CD4-positive, alpha-beta memory T cell (primary cell): Measurements from ENCODE around the gene FGD3. TPM values are rescaled to one million over a fixed set of nuclear protein-coding genes. Genes with fewer than 3 reads are reported as not detected.

ENCODE experiments used
- CTCF ChIA-PET: fragments of 350-600 bp; sonication (Branson Sonifier 250); formaldehyde crosslinking; loops from one replicate; lab custom pipeline; 2021; ENCODE audit warnings: inconsistent platforms; ENCODE audit not compliant: partially characterized antibody; lab: Charles Lee
- POLR2A ChIA-PET: fragments of 350-600 bp; sonication (Branson Sonifier 250); formaldehyde crosslinking; loops from one replicate; lab custom pipeline; 2021; ENCODE audit not compliant: partially characterized antibody; lab: Charles Lee
- DNase-seq, 5 donors: peaks; one replicate each; pipeline versions ENCODE4 v3.0.0 to v3.0.0-alpha.2; 2020 to 2022; ENCODE audit warnings: mixed read lengths in 1 of 5
- H3K27ac ChIP-seq: one replicate; pipeline ENCODE4 v1.7.0; 2013; ENCODE audit warnings: low read depth, low read length
- H3K27me3 ChIP-seq: 2 replicates; pipeline ENCODE4 v1.7.0; 2013; ENCODE audit warnings: mild to moderate bottlenecking, low read length, moderate library complexity; ENCODE audit not compliant: insufficient read depth
- H3K36me3 ChIP-seq: 2 replicates; pipeline ENCODE4 v1.7.0; 2013; ENCODE audit warnings: mild to moderate bottlenecking, low read length, moderate library complexity; ENCODE audit not compliant: insufficient read depth
- H3K4me1 ChIP-seq: 2 replicates; pipeline ENCODE4 v1.7.0; 2013; ENCODE audit warnings: mild to moderate bottlenecking, low read length, moderate library complexity; ENCODE audit not compliant: insufficient read depth
- H3K4me3 ChIP-seq, 2 donors: one replicate each; pipeline ENCODE4 v1.7.0; 2013; ENCODE audit warnings: low read length in 2 of 2, mild to moderate bottlenecking in 1 of 2
- H3K9me3 ChIP-seq, 2 donors: one replicate each; pipeline ENCODE4 v1.7.0; 2013; ENCODE audit warnings: low read length in 2 of 2, control low read depth in 1 of 2; ENCODE audit not compliant: control insufficient read depth in 1 of 2
- H3K27ac Mint-ChIP-seq, 7 donors: one replicate each; pipeline ENCODE4 v1.8.0; 2020 to 2021; ENCODE audit warnings: mixed read lengths in 7 of 7, mild to moderate bottlenecking in 6 of 7, inconsistent platforms in 3 of 7, moderate library complexity in 3 of 7
- H3K27me3 Mint-ChIP-seq, 2 donors: one replicate each; pipeline ENCODE4 v1.8.0; 2020 to 2021; ENCODE audit warnings: mixed read lengths in 2 of 2
- H3K36me3 Mint-ChIP-seq, 2 donors: one replicate each; pipeline ENCODE4 v1.8.0; 2020 to 2021; ENCODE audit warnings: mixed read lengths in 2 of 2, inconsistent platforms in 1 of 2, mild to moderate bottlenecking in 1 of 2
- H3K4me1 Mint-ChIP-seq, 4 donors: one replicate each; pipeline ENCODE4 v1.8.0; 2020 to 2021; ENCODE audit warnings: mixed read lengths in 4 of 4, mild to moderate bottlenecking in 1 of 4
- H3K4me3 Mint-ChIP-seq, 8 donors: one replicate each; pipeline ENCODE4 v1.8.0; 2020 to 2021; ENCODE audit warnings: mixed read lengths in 8 of 8, mild to moderate bottlenecking in 7 of 8, moderate library complexity in 6 of 8, inconsistent platforms in 3 of 8
- H3K9me3 Mint-ChIP-seq, 8 donors: one replicate each; pipeline ENCODE4 v1.8.0; 2020 to 2021; ENCODE audit warnings: mixed read lengths in 8 of 8, mild to moderate bottlenecking in 5 of 8, inconsistent platforms in 3 of 8, moderate library complexity in 1 of 8
- intact Hi-C: fragments of 100-400 bp; cut with micrococcal nuclease; formaldehyde crosslinking; loops from one replicate; pipeline ENCODE4 v1.15.1; 2023
- polyA plus RNA-seq, 2 donors: library from polyadenylated mRNA; unstranded; fragments of 300-500 nt; fragmentation: Illumina TruSeq; gene quantifications; one replicate each; pipeline ENCODE4 v1.2.3, GENCODE V29; 2021
- total RNA-seq, 2 experiments: library from RNA; stranded (reverse); gene quantifications; one replicate each; pipeline ENCODE4 v1.2.3, GENCODE V29; 2021

Gene FGD3
- total and polyA plus RNA-seq, 4 experiments from 2014 or later = 52.7 to 272 (median 201) TPM

DNA sequence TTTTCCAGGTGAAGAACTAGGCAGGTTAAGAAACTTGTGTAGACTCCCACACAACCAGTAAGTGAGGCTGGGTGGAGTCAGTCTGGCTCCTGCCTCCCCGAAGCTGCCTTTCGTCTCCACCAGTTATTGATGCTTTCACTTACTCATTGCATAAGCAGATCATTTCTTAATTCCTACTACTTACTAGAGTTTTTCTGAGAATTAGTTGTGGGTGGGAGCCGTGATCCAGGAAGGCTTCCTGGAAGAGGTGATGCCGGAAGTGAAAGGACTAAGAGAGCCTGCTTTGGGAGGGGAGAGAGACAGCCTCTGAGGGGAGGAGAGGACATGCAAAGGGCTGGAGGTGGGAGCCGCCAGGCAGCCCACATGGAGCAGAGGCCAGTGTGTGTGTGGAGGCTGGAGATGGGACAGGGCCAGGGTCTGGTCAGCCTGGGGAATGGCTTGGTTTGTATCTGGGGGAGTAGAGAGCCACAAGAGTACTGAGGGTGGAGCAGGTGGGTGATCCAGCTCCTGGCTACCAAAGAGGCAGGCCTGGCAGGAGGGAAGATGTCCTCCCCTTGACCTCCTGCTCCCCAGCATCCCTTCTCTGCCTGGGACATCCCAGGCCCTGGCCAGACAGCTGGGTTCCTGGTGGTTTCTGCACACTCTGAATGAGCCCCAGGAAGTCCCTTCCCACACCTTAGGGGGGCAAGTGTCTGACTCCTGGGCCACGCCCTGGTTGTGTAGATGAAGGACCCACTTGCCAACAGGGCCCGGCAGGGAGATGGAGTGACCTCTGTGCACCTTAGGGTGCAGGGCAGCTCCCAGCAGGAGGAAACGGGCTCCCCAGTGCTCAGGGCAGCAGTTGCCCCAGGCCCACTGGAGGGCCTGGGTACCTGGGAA is 136.5 kb downstream of the FGD3 start:
- H3K27me3 ChIP-seq = no peaks in the 10 kb centered on the region
- H3K4me1 ChIP-seq = peaks cover 31% of the 10 kb centered on the region
- H3K4me1 Mint-ChIP-seq = peaks cover 15 to 46% (median 22%) of the 10 kb centered on the region in 4 donors
- H3K4me3 ChIP-seq = no peak overlapping the region
- ChIA-PET POLR2A (interaction anchor here (1.6 to 3.3 kb wide), 7 partner anchors 11 to 55 kb away, joined by 5 to 18 read pairs (median 11); partner anchors contain the start of gene CARD19), CTCF (interaction anchor here (1.4 kb wide), 1 partner anchor 12 kb away, joined by 4 read pairs; the partner anchor contains the start of gene CARD19)
- H3K27ac Mint-ChIP-seq = peak overlapping the region; percentile 82 to 96 (median 95)
- intact Hi-C loops = no loop called here
- H3K27me3 Mint-ChIP-seq = no peaks in the 10 kb centered on the region
- H3K4me3 Mint-ChIP-seq = peak overlapping the region in 7 of 8 donors; percentile 56 to 81 (median 73)
- H3K9me3 Mint-ChIP-seq = peaks cover 0 to 3% (median 0%) of the 10 kb centered on the region in 8 donors
- no peak for DNase-seq
- H3K36me3 ChIP-seq = peaks cover 55% of the 10 kb centered on the region
- H3K27ac ChIP-seq = peak overlapping the region; percentile 55
- no peaks in the 10 kb centered on the region for H3K9me3 ChIP-seq
- H3K36me3 Mint-ChIP-seq = peaks cover 49 to 55% of the 10 kb centered on the region in 2 donors

DNA sequence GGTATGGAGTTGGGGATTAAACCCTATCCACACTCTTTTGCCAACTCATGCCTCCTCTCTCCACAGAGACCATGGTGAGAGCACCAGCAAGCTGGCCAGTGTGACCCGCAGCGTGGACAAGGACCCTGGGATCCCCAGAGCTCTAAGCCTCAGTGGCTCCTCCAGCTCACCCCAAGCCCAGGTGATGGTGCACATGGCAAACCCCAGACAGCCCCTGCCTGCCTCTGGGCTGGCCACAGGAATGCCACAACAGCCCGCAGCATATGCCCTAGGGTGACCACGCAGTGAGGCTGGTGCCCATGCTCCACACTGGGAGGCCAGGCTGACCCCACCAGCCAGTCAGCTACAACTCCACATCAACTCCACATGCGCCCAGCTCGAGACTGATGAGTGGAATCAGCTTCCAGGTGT is 137.2 kb downstream of the FGD3 start:
- CTCF ChIA-PET = interaction anchor here (1.2 kb wide), 1 partner anchor 8 kb away, joined by 3 read pairs; no protein-coding TSS in a partner anchor
- Histone ChIP-seq H3K4me1 (peaks cover 31% of the 10 kb centered on the region), H3K27ac (peak overlapping the region; percentile 55), H3K9me3 (no peaks in the 10 kb centered on the region), H3K27me3 (no peaks in the 10 kb centered on the region), H3K4me3 (no peak overlapping the region), H3K36me3 (peaks cover 49% of the 10 kb centered on the region)
- peaks cover 17 to 48% (median 26%) of the 10 kb centered on the region in 4 donors for H3K4me1 Mint-ChIP-seq
- H3K4me3 Mint-ChIP-seq = no peak overlapping the region
- POLR2A ChIA-PET = interaction anchor here (0.8 to 2.0 kb wide), 3 partner anchors 11 to 56 kb away, joined by 3 to 11 read pairs (median 7); partner anchors contain the start of gene CARD19
- no peak for DNase-seq
- H3K9me3 Mint-ChIP-seq = peaks cover 0 to 3% (median 0%) of the 10 kb centered on the region in 8 donors
- peaks cover 49 to 57% of the 10 kb centered on the region in 2 donors for H3K36me3 Mint-ChIP-seq
- intact Hi-C loops = no loop called here
- H3K27ac Mint-ChIP-seq = peak overlapping the region in 1 of 7 donors; percentile 7
- no peaks in the 10 kb centered on the region for H3K27me3 Mint-ChIP-seq

DNA sequence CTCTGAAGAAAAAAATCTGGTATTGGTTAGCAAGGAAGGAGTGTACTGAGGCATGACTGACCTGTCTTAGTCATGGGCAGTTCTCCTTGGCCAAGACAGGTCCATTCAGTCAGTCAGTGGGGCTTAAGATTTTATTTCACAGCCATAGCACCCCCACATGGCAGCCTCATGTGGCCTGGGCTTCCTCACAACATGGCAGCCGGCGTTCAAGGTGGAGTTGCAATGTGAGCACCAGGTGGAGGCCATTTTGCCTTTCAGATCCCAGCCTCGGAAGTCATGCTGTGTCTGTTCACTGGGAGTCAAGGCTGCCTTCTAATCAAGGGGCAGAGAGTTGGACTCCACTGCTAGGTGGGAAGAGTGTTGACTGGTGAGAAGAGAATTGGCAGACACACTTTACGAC is 138.4 kb downstream of the FGD3 start:
- H3K4me3 Mint-ChIP-seq = no peak overlapping the region
- Histone ChIP-seq H3K36me3 (peaks cover 37% of the 10 kb centered on the region), H3K27ac (no peak overlapping the region), H3K4me1 (peaks cover 31% of the 10 kb centered on the region), H3K27me3 (no peaks in the 10 kb centered on the region), H3K9me3 (no peaks in the 10 kb centered on the region), H3K4me3 (no peak overlapping the region)
- peak overlapping the region in 2 of 7 donors; percentile 41 to 48 for H3K27ac Mint-ChIP-seq
- peaks cover 0 to 3% (median 0%) of the 10 kb centered on the region in 8 donors for H3K9me3 Mint-ChIP-seq
- ChIA-PET POLR2A (interaction anchor here (1.8 to 2.0 kb wide), 2 partner anchors 10 to 21 kb away, joined by 7 to 11 read pairs; partner anchors contain the start of gene CARD19), CTCF (interaction anchor here (0.9 to 1.2 kb wide), 2 partner anchors 10 to 48 kb away, joined by 3 to 4 read pairs; no protein-coding TSS in a partner anchor)
- peaks cover 19 to 51% (median 34%) of the 10 kb centered on the region in 4 donors for H3K4me1 Mint-ChIP-seq
- H3K27me3 Mint-ChIP-seq = no peaks in the 10 kb centered on the region
- DNase-seq = no peak
- intact Hi-C loops = no loop called here
- peaks cover 41 to 50% of the 10 kb centered on the region in 2 donors for H3K36me3 Mint-ChIP-seq

Other genes starting within 250 kb of the FGD3 start
- gene BICD2, start 182.7 kb upstream of the FGD3 start, total RNA-seq = 10 to 100 TPM; 33.4 to 34.2 TPM
- gene BICD2, start 182.7 kb upstream of the FGD3 start, polyA plus RNA-seq = 10 to 100 TPM in 1 of 2 donors, 1 to 10 TPM in 1; 3.8 to 20.1 TPM
- 10 to 100 TPM; 22.6 to 24.7 TPM for gene ZNF484, start 69.5 kb upstream of the FGD3 start, total RNA-seq
- 1 to 10 TPM; 4.3 to 4.9 TPM for gene ZNF484, start 69.5 kb upstream of the FGD3 start, polyA plus RNA-seq
- 10 to 100 TPM; 58.3 to 63.7 TPM for gene SUSD3, start 111.2 kb downstream of the FGD3 start, total RNA-seq
- 100 to 1,000 TPM; 149 to 199 TPM for gene SUSD3, start 111.2 kb downstream of the FGD3 start, polyA plus RNA-seq
- gene CARD19, start 148.7 kb downstream of the FGD3 start, total RNA-seq = 10 to 100 TPM; 57.8 to 64.2 TPM
- gene CARD19, start 148.7 kb downstream of the FGD3 start, polyA plus RNA-seq = 10 to 100 TPM; 65.6 to 88.7 TPM
- 10 to 100 TPM; 31.1 to 31.3 TPM for gene NINJ1, start 186.7 kb downstream of the FGD3 start, total RNA-seq
- 10 to 100 TPM; 75.7 to 92.4 TPM for gene NINJ1, start 186.7 kb downstream of the FGD3 start, polyA plus RNA-seq
- gene WNK2, start 236.6 kb downstream of the FGD3 start, total RNA-seq = under 1 TPM in 1 of 2 experiments, not detected in 1; 0.26 TPM
- gene WNK2, start 236.6 kb downstream of the FGD3 start, polyA plus RNA-seq = not detected